ENCODE measurements around the gene VWA5B2. TPM values are rescaled to one million over a fixed set of nuclear protein-coding genes. Genes with fewer than 3 reads are reported as not detected.

The VWA5B2 gene
- polyA plus RNA-seq, 4 donors = 1.4 to 15.3 (median 2.5) TPM

- Histone ChIP-seq H3K9me3 (ENCODE audit: control insufficient read depth in 2 of 2, insufficient read depth in 1 of 2, low read depth in 1 of 2, low read length in 1 of 2) (no peaks in the 10 kb centered on the region), H3K4me1 (ENCODE audit: control insufficient read depth in 3 of 3, insufficient read depth in 2 of 3, low read depth in 1 of 3, low read length in 2 of 3) (no peaks in the 10 kb centered on the region), H3K4me3 (ENCODE audit: low read depth in 1 of 3, low read length in 3 of 3) (no peak overlapping the region), H3K36me3 (ENCODE audit: control insufficient read depth in 3 of 3, insufficient read depth in 2 of 3, low read depth in 1 of 3, low read length in 3 of 3) (no peaks in the 10 kb centered on the region), H3K27ac (ENCODE audit: low read depth in 1 of 3, low read length in 2 of 3) (no peak overlapping the region), H3K27me3 (ENCODE audit: control insufficient read depth in 3 of 3, insufficient read depth in 3 of 3, low read length in 3 of 3) (peaks cover 0 to 11% (median 0%) of the 10 kb centered on the region in 3 donors)
- peak; percentile 31 to 50 for DNase-seq
- WGBS, 3 donors = 16 to 19% (median 17%) methylated on average over 4 of the region's 4 CpGs
- FAIRE-seq = no peak
These were observed 55.3 kb downstream of the VWA5B2 start for GRCh38 chr3:184284696-184285095.

GRCh38 chr3:184289426-184289938 is 60.1 kb downstream of the VWA5B2 start:
- H3K27ac ChIP-seq (ENCODE audit: low read depth in 1 of 3, low read length in 2 of 3) = no peak overlapping the region
- H3K27me3 ChIP-seq (ENCODE audit: control insufficient read depth in 3 of 3, insufficient read depth in 3 of 3, low read length in 3 of 3) = peaks cover 0 to 5% (median 0%) of the 10 kb centered on the region in 3 donors
- FAIRE-seq (no peak), DNase-seq (peak; percentile 47 to 48)
- no peaks in the 10 kb centered on the region for H3K4me1 ChIP-seq (ENCODE audit: control insufficient read depth in 3 of 3, insufficient read depth in 2 of 3, low read depth in 1 of 3, low read length in 2 of 3)
- no peaks in the 10 kb centered on the region for H3K36me3 ChIP-seq (ENCODE audit: control insufficient read depth in 3 of 3, insufficient read depth in 2 of 3, low read depth in 1 of 3, low read length in 3 of 3)
- no peaks in the 10 kb centered on the region for H3K9me3 ChIP-seq (ENCODE audit: control insufficient read depth in 2 of 2, insufficient read depth in 1 of 2, low read depth in 1 of 2, low read length in 1 of 2)
- 5 to 9% (median 8%) methylated on average over 10 of the region's 10 CpGs for WGBS, 3 donors
- no peak overlapping the region for H3K4me3 ChIP-seq (ENCODE audit: low read depth in 1 of 3, low read length in 3 of 3)

- Histone ChIP-seq H3K36me3 (ENCODE audit: control insufficient read depth in 3 of 3, insufficient read depth in 2 of 3, low read depth in 1 of 3, low read length in 3 of 3) (no peaks in the 10 kb centered on the region), H3K27me3 (ENCODE audit: control insufficient read depth in 3 of 3, insufficient read depth in 3 of 3, low read length in 3 of 3) (peaks cover 0 to 8% (median 0%) of the 10 kb centered on the region in 3 donors), H3K4me1 (ENCODE audit: control insufficient read depth in 3 of 3, insufficient read depth in 2 of 3, low read depth in 1 of 3, low read length in 2 of 3) (no peaks in the 10 kb centered on the region), H3K4me3 (ENCODE audit: low read depth in 1 of 3, low read length in 3 of 3) (no peak overlapping the region), H3K9me3 (ENCODE audit: control insufficient read depth in 2 of 2, insufficient read depth in 1 of 2, low read depth in 1 of 2, low read length in 1 of 2) (no peaks in the 10 kb centered on the region), H3K27ac (ENCODE audit: low read depth in 1 of 3, low read length in 2 of 3) (no peak overlapping the region)
- WGBS, 3 donors = 85 to 96% (median 95%) methylated on average over 9 to 10 of the region's 10 CpGs
- FAIRE-seq (no peak), DNase-seq (no peak)
These were observed 60.9 kb downstream of the VWA5B2 start for GRCh38 chr3:184290331-184290730.

- Histone ChIP-seq H3K9me3 (ENCODE audit: control insufficient read depth in 2 of 2, insufficient read depth in 1 of 2, low read depth in 1 of 2, low read length in 1 of 2) (no peaks in the 10 kb centered on the region), H3K27ac (ENCODE audit: low read depth in 1 of 3, low read length in 2 of 3) (no peak overlapping the region), H3K4me1 (ENCODE audit: control insufficient read depth in 3 of 3, insufficient read depth in 2 of 3, low read depth in 1 of 3, low read length in 2 of 3) (no peaks in the 10 kb centered on the region), H3K36me3 (ENCODE audit: control insufficient read depth in 3 of 3, insufficient read depth in 2 of 3, low read depth in 1 of 3, low read length in 3 of 3) (no peaks in the 10 kb centered on the region), H3K4me3 (ENCODE audit: low read depth in 1 of 3, low read length in 3 of 3) (no peak overlapping the region), H3K27me3 (ENCODE audit: control insufficient read depth in 3 of 3, insufficient read depth in 3 of 3, low read length in 3 of 3) (peaks cover 0 to 8% (median 0%) of the 10 kb centered on the region in 3 donors)
- no peak for DNase-seq
- 77 to 83% (median 78%) methylated on average over 21 to 22 of the region's 22 CpGs for WGBS, 3 donors
- no peak for FAIRE-seq
These were observed 61.8 kb downstream of the VWA5B2 start for GRCh38 chr3:184291044-184291737.

Other genes with a start within 250 kb of the VWA5B2 start
- gene ABCC5, start 211.7 kb upstream of the VWA5B2 start, polyA plus RNA-seq = 10 to 100 TPM in 3 of 4 donors, 1 to 10 TPM in 1; 9.2 to 64.6 (median 13.0) TPM
- not detected for gene HTR3D, start 197.8 kb upstream of the VWA5B2 start, polyA plus RNA-seq
- gene HTR3C, start 176.5 kb upstream of the VWA5B2 start, polyA plus RNA-seq = under 1 TPM in 2 of 4 donors, not detected in 2; 0.10 to 0.81 TPM
- gene HTR3E, start 132.5 kb upstream of the VWA5B2 start, polyA plus RNA-seq = 1 to 10 TPM in 2 of 4 donors, under 1 TPM in 2; 0.06 to 2.7 (median 1.2) TPM
- 10 to 100 TPM; 33.8 to 45.9 (median 38.8) TPM for gene EIF2B5, start 94.2 kb upstream of the VWA5B2 start, polyA plus RNA-seq
- gene DVL3, start 74.2 kb upstream of the VWA5B2 start, polyA plus RNA-seq = 10 to 100 TPM; 33.5 to 69.6 (median 35.3) TPM
- gene AP2M1, start 54.7 kb upstream of the VWA5B2 start, polyA plus RNA-seq = 100 to 1,000 TPM; 240 to 283 (median 270) TPM
- 10 to 100 TPM; 43.7 to 93.5 (median 65.4) TPM for gene ABCF3, start 43.4 kb upstream of the VWA5B2 start, polyA plus RNA-seq
- 10 to 100 TPM; 13.0 to 87.4 (median 32.3) TPM for gene ALG3, start 19.4 kb downstream of the VWA5B2 start, polyA plus RNA-seq
- 1 to 10 TPM; 4.9 to 9.7 (median 8.1) TPM for gene EEF1AKMT4, start 20.1 kb downstream of the VWA5B2 start, polyA plus RNA-seq
- gene CAMK2N2, start 32.0 kb downstream of the VWA5B2 start, polyA plus RNA-seq = under 1 TPM in 2 of 4 donors, not detected in 2; 0.12 to 0.72 TPM
- 1 to 10 TPM in 1 of 4 donors, under 1 TPM in 1, not detected in 2; 0.04 to 2.1 TPM for gene ECE2, start 46.4 kb downstream of the VWA5B2 start, polyA plus RNA-seq
- gene PSMD2, start 69.7 kb downstream of the VWA5B2 start, polyA plus RNA-seq = 100 to 1,000 TPM; 104 to 149 (median 122) TPM
- gene EIF4G1, start 85.0 kb downstream of the VWA5B2 start, polyA plus RNA-seq = 100 to 1,000 TPM; 115 to 220 (median 155) TPM
- gene FAM131A, start 108.0 kb downstream of the VWA5B2 start, polyA plus RNA-seq = 10 to 100 TPM in 3 of 4 donors, 1 to 10 TPM in 1; 9.7 to 13.1 (median 10.8) TPM
- 10 to 100 TPM; 10.0 to 30.9 (median 15.3) TPM for gene CLCN2, start 132.0 kb downstream of the VWA5B2 start, polyA plus RNA-seq
- gene POLR2H, start 132.1 kb downstream of the VWA5B2 start, polyA plus RNA-seq = 100 to 1,000 TPM; 124 to 346 (median 204) TPM
- 1 to 10 TPM in 1 of 4 donors, under 1 TPM in 1, not detected in 2; 0.19 to 2.5 TPM for gene THPO, start 148.6 kb downstream of the VWA5B2 start, polyA plus RNA-seq
- 1 to 10 TPM in 2 of 4 donors, under 1 TPM in 1, not detected in 1; 0.27 to 3.8 (median 3.4) TPM for gene CHRD, start 150.5 kb downstream of the VWA5B2 start, polyA plus RNA-seq

Measured in small intestine (tissue), 7 donors.